ENCODE results near the gene THBS2. TPM values are rescaled to one million over a fixed set of nuclear protein-coding genes. Genes with fewer than 3 reads are reported as not detected.

The THBS2 gene
- total and polyA plus RNA-seq, 2 of the 4 experiments (the other 2 are of a cell fraction), result 97.3 to 113 TPM

GRCh38 chr6:169251822-169252504, 1.7 kb downstream of the THBS2 start (continued):
- TF ChIP-seq NFE2L2 (IDR thresholded peaks at IDR 0.05; ENCODE audit: low read depth, low read length) (no peak), MXI1 (IDR thresholded peaks at IDR 0.05; ENCODE audit: borderline replicate concordance, low read depth, low read length) (no peak)

- H3K79me1 ChIP-seq (ENCODE audit: low read depth in 1 of 2, low read length in 2 of 2), result peaks cover 14 to 20% of the 10 kb centered on the region in 2 experiments; a peak in 3 of 4 replicates
- H3K9ac ChIP-seq (ENCODE audit: low read depth, low read length), result peak overlapping the region; percentile 24; the same call in 1 of the 2 replicates
- intact Hi-C loops (cut with micrococcal nuclease) (loop anchor here (5.0 kb wide), 2 partner anchors 121 to 451 kb away; partner anchors contain the start of genes C6orf120 and WDR27), in situ Hi-C loops (cut with MboI; ENCODE audit: low sequenced_read_pairs) (no loop called here), dilution Hi-C loops (cut with HindIII; ENCODE audit: low sequenced_read_pairs, unreplicated experiment) (no loop called here)
- H3K14ac ChIP-seq (replicated peaks; ENCODE audit: low read depth, low read length), result 0 out of 2 replicates have a peak overlapping the region, but pooled peaks have one; percentile 20
- H3K23ac ChIP-seq (ENCODE audit: low read depth, low read length), result no peak overlapping the region
- H3K9me1 ChIP-seq (ENCODE audit: insufficient read depth, low read length), result peaks cover 17% of the 10 kb centered on the region
- CTCF ChIA-PET, result interaction anchor here (0.9 kb wide), 1 partner anchor 13 kb away, joined by 3 read pairs; no protein-coding TSS in a partner anchor
- H4K91ac ChIP-seq (ENCODE audit: insufficient read depth, low read depth, low read length), result peak overlapping the region; percentile 27; the same call in 1 of the 2 replicates
- DNase-seq (no peak), ATAC-seq (ENCODE audit: low read depth) (no peak)
- 0 out of 2 replicates have a peak overlapping the region, but pooled peaks have one; percentile 0 for H3K4me3 ChIP-seq (ENCODE audit: insufficient read depth, low read depth, low read length)
- H3K18ac ChIP-seq (ENCODE audit: low read depth, low read length), result peak overlapping the region; percentile 3; the same call in 1 of the 2 replicates
- H4K5ac ChIP-seq (ENCODE audit: low read depth, low read length), result peak overlapping the region; percentile 42; the same call in 1 of the 2 replicates
- no peak overlapping the region; a peak in 2 of 4 replicates for H4K8ac ChIP-seq (ENCODE audit: low read depth in 2 of 2, low read length in 2 of 2)
- no peak overlapping the region for H3K56ac ChIP-seq (ENCODE audit: extremely low read depth, insufficient read depth, low read length)
- H2BK20ac ChIP-seq (ENCODE audit: low read depth, low read length), result no peak overlapping the region
- H2BK120ac ChIP-seq (ENCODE audit: low read depth, low read length), result no peak overlapping the region
- POLR2A ChIA-PET (ENCODE audit: unreplicated experiment), result no interaction called here
- peak overlapping the region; percentile 43; the same call in 1 of the 3 replicates for H2BK15ac ChIP-seq (ENCODE audit: low read depth, low read length)
- H2AFZ ChIP-seq (replicated peaks; ENCODE audit: low read length, poor library complexity), result peak overlapping the region; percentile 38
- BruUV-seq (replicated peaks), result no TSS peak
- TF ChIP-seq CEBPB (IDR thresholded peaks at IDR 0.05; ENCODE audit: low read depth, low read length), result no peak
- TF ChIP-seq RFX5 (IDR thresholded peaks at IDR 0.05; ENCODE audit: low read depth, low read length), result no peak
- no peak for TF ChIP-seq SMC3 (IDR thresholded peaks at IDR 0.05; ENCODE audit: low read depth, low read length)
- TF ChIP-seq MXI1 (IDR thresholded peaks at IDR 0.05; ENCODE audit: borderline replicate concordance, low read depth, low read length), result no peak
- TF ChIP-seq MAFK (IDR thresholded peaks at IDR 0.05; ENCODE audit: low read depth, low read length), result no peak
- no peak for TF ChIP-seq NFE2L2 (IDR thresholded peaks at IDR 0.05; ENCODE audit: low read depth, low read length)
- 33% methylated on average over 3 of the region's 6 CpGs; no CpG with 5 or more reads in 1 of the 2 experiments for WGBS, 2 experiments (ENCODE audit: extremely low coverage in 2 of 2, insufficient read length in 1 of 2)
- H2AK9ac ChIP-seq (replicated peaks; ENCODE audit: low read depth, low read length, poor library complexity), result no peak overlapping the region
- H2BK5ac ChIP-seq (ENCODE audit: low read depth, low read length, poor library complexity, severe bottlenecking), result no peak overlapping the region
- peak overlapping the region; percentile 27; the same call in 1 of the 2 replicates for H3K4me2 ChIP-seq (ENCODE audit: low read depth, low read length)
- no peak overlapping the region for H2AK5ac ChIP-seq (ENCODE audit: low read depth, low read length)
- H4K20me1 ChIP-seq (ENCODE audit: insufficient read depth, low read length), result no peaks in the 10 kb centered on the region
- peak overlapping the region; percentile 59; the same call in 1 of the 2 replicates for H3K4ac ChIP-seq (ENCODE audit: low read depth, low read length)
- peak overlapping the region; percentile 50; the same call in 1 of the 2 replicates for H3K27ac ChIP-seq (ENCODE audit: insufficient read depth, low read length)
- H3K36me3 ChIP-seq (ENCODE audit: control insufficient read depth, insufficient read depth, low read length), result peaks cover 27% of the 10 kb centered on the region
- H3K27me3 ChIP-seq (ENCODE audit: control insufficient read depth, insufficient read depth, low read length), result no peaks in the 10 kb centered on the region
- no peaks in the 10 kb centered on the region for H3K9me3 ChIP-seq (ENCODE audit: control insufficient read depth, insufficient read depth, low read length)
- H3K4me1 ChIP-seq (ENCODE audit: control insufficient read depth, insufficient read depth, low read length), result peaks cover 15% of the 10 kb centered on the region
These were observed 2.3 kb downstream of the THBS2 start for GRCh38 chr6:169251371-169251802.
